Upper lobe of left lung (tissue), 4 donors: ENCODE measurements around the gene LRTM1.

Experiments
- POLR2A ChIP-seq, 4 donors: fragments of 450-650 bp; IDR thresholded peaks; one replicate each; pipeline ENCODE4 v1.5.1; 2016 to 2017; ENCODE audit warnings: antibody characterized with exemption in 4 of 4, mild to moderate bottlenecking in 2 of 4
- TF ChIP-seq, protein P1 (sequence below), 6 experiments: fragments of 450-650 bp in 4 of 6; fragments of 200-600 bp in 2 of 6; sonication (generic) in 2 of 6; IDR thresholded peaks; one replicate each; pipeline ENCODE4 v1.5.1; 2016 to 2019; ENCODE audit warnings: antibody characterized with exemption in 6 of 6

DNA sequence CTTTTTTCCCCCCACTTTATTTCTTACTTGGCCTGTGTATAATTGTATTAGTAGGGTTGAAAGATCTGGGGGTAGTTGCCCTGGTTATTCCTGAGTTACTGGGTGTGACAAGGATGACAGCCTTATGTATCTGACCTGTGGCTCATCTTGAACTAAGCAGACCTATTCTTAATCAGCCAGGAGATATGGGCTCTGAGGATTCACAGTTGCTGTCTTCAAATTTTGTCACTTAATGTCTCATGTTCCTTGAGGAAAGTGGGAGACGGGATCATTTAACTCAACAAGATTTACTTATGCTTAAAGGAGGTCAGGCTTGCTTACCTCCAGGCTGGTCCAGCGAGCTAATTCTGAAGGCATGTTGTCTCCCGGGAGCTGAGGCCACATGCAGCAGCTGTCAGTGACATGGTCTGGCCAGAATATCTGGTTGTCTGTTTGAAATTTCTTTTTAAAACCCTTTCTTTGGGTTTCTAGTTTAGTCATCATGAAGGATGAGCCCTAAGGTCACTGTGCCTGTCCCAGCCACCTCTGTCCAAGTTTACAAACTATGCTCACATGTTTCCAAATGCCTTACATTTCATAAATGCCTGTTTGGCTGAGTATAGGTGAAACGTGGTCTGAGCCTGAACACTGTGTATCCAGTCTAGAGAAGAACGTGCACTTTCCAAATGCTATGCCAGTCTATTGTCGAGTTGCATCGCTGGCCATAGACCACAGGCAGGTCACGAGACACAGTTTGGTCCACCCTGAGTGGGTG lies 26.8 kb downstream of the LRTM1 start:
- TF ChIP-seq POLR2A (IDR thresholded peaks at IDR 0.05), result no peak
- TF ChIP-seq, protein P1, sequence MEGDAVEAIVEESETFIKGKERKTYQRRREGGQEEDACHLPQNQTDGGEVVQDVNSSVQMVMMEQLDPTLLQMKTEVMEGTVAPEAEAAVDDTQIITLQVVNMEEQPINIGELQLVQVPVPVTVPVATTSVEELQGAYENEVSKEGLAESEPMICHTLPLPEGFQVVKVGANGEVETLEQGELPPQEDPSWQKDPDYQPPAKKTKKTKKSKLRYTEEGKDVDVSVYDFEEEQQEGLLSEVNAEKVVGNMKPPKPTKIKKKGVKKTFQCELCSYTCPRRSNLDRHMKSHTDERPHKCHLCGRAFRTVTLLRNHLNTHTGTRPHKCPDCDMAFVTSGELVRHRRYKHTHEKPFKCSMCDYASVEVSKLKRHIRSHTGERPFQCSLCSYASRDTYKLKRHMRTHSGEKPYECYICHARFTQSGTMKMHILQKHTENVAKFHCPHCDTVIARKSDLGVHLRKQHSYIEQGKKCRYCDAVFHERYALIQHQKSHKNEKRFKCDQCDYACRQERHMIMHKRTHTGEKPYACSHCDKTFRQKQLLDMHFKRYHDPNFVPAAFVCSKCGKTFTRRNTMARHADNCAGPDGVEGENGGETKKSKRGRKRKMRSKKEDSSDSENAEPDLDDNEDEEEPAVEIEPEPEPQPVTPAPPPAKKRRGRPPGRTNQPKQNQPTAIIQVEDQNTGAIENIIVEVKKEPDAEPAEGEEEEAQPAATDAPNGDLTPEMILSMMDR (IDR thresholded peaks at IDR 0.05), result no peak
